ENCODE measurements around the gene COL19A1. TPM values are rescaled to one million over a fixed set of nuclear protein-coding genes. Genes with fewer than 3 reads are reported as not detected.

The COL19A1 gene
- total RNA-seq, 2 donors from 2014 or later, result 1.4 to 1.5 TPM

GRCh38 chr6:70160276-70160675 is 293.9 kb downstream of the COL19A1 start:
- no peak overlapping the region for H3K27ac Mint-ChIP-seq
- no peak for TF ChIP-seq CTCF (conservative IDR thresholded peaks at IDR 0.05)
- Histone ChIP-seq H3K9me3 (ENCODE audit: control insufficient read depth, low read length) (peaks cover 3% of the 10 kb centered on the region), H3K9ac (ENCODE audit: extremely low read depth, low read length, poor library complexity, severe bottlenecking) (no peak overlapping the region), H3K36me3 (ENCODE audit: control insufficient read depth, insufficient read depth, low read length) (no peaks in the 10 kb centered on the region), H3K4me1 (ENCODE audit: control insufficient read depth, insufficient read depth, low read length) (no peaks in the 10 kb centered on the region), H3K4me3 (ENCODE audit: low read length) (no peak overlapping the region), H3K27me3 (ENCODE audit: control insufficient read depth, insufficient read depth, low read length, poor library complexity, severe bottlenecking) (no peaks in the 10 kb centered on the region), H3K27ac (ENCODE audit: low read depth, low read length) (no peak overlapping the region)
- 91 to 100% methylated on average over 1 of the region's 1 CpG for WGBS, 2 experiments (ENCODE audit: insufficient coverage in 1 of 2, insufficient read length in 1 of 2)
- H3K4me3 Mint-ChIP-seq, result no peak overlapping the region
- no peaks in the 10 kb centered on the region for H3K4me1 Mint-ChIP-seq
- peaks cover 2% of the 10 kb centered on the region for H3K27me3 Mint-ChIP-seq (ENCODE audit: insufficient read depth)
- no peaks in the 10 kb centered on the region for H3K9me3 Mint-ChIP-seq
- DNase-seq, result no peak
- H3K36me3 Mint-ChIP-seq (ENCODE audit: low read depth), result no peaks in the 10 kb centered on the region

- no peak overlapping the region for H3K27ac Mint-ChIP-seq
- H3K36me3 ChIP-seq (ENCODE audit: control insufficient read depth, insufficient read depth, low read length), result no peaks in the 10 kb centered on the region
- peaks cover 3% of the 10 kb centered on the region for H3K9me3 ChIP-seq (ENCODE audit: control insufficient read depth, low read length)
- H3K9me3 Mint-ChIP-seq, result no peaks in the 10 kb centered on the region
- H3K4me1 ChIP-seq (ENCODE audit: control insufficient read depth, insufficient read depth, low read length), result no peaks in the 10 kb centered on the region
- peaks cover 8% of the 10 kb centered on the region for H3K4me1 Mint-ChIP-seq
- no peaks in the 10 kb centered on the region for H3K36me3 Mint-ChIP-seq (ENCODE audit: low read depth)
- no peak overlapping the region for H3K4me3 ChIP-seq (ENCODE audit: low read length)
- H3K4me3 Mint-ChIP-seq, result no peak overlapping the region
- no peak overlapping the region for H3K27ac ChIP-seq (ENCODE audit: low read depth, low read length)
- WGBS, 2 experiments (ENCODE audit: insufficient coverage in 1 of 2, insufficient read length in 1 of 2), result 93 to 100% methylated on average over 2 to 3 of the region's 3 CpGs
- H3K27me3 Mint-ChIP-seq (ENCODE audit: insufficient read depth), result peaks cover 11% of the 10 kb centered on the region
- no peak for DNase-seq
- TF ChIP-seq CTCF (conservative IDR thresholded peaks at IDR 0.05), result no peak
- H3K9ac ChIP-seq (ENCODE audit: extremely low read depth, low read length, poor library complexity, severe bottlenecking), result no peak overlapping the region
- peaks cover 6% of the 10 kb centered on the region for H3K27me3 ChIP-seq (ENCODE audit: control insufficient read depth, insufficient read depth, low read length, poor library complexity, severe bottlenecking)
Observed at GRCh38 chr6:70162972-70163371, 296.6 kb downstream of the COL19A1 start.

- Histone ChIP-seq H3K4me3 (ENCODE audit: low read length) (no peak overlapping the region), H3K9me3 (ENCODE audit: control insufficient read depth, low read length) (peaks cover 3% of the 10 kb centered on the region), H3K36me3 (ENCODE audit: control insufficient read depth, insufficient read depth, low read length) (no peaks in the 10 kb centered on the region), H3K4me1 (ENCODE audit: control insufficient read depth, insufficient read depth, low read length) (no peaks in the 10 kb centered on the region), H3K27ac (ENCODE audit: low read depth, low read length) (no peak overlapping the region), H3K9ac (ENCODE audit: extremely low read depth, low read length, poor library complexity, severe bottlenecking) (no peak overlapping the region), H3K27me3 (ENCODE audit: control insufficient read depth, insufficient read depth, low read length, poor library complexity, severe bottlenecking) (peaks cover 6% of the 10 kb centered on the region)
- Mint-ChIP-seq H3K9me3 (no peaks in the 10 kb centered on the region), H3K4me1 (peaks cover 8% of the 10 kb centered on the region), H3K27me3 (ENCODE audit: insufficient read depth) (peaks cover 11% of the 10 kb centered on the region), H3K36me3 (ENCODE audit: low read depth) (no peaks in the 10 kb centered on the region), H3K27ac (no peak overlapping the region), H3K4me3 (no peak overlapping the region)
- no peak for TF ChIP-seq CTCF (conservative IDR thresholded peaks at IDR 0.05)
- DNase-seq, result no peak
- WGBS, 2 experiments (ENCODE audit: insufficient coverage in 1 of 2, insufficient read length in 1 of 2), result 93 to 100% methylated on average over 2 to 3 of the region's 3 CpGs
Observed at GRCh38 chr6:70163795-70164194, 297.4 kb downstream of the COL19A1 start.
